Measurements from ENCODE around the gene RHEBL1.

RHEBL1 gene

DNA sequence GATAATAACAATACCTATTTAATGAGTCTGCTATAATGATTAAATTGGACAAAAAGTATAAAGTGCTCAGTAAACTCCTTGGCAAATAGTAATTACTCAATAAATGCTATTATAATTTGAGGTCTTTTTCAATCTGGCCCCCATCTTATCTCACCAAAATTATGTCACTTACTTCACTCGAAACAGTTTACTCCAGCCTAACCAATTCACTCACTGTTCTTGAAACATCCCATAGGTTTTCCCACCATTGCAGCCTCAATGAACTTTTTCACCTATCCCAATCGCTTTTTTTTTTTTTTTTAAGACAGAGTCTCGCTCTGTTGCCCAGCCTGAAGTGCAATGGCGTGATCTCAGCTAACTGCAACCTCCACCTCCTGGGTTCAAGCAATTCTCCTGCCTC is 33.8 kb downstream of the RHEBL1 start:
- no peak for DNase-seq

GRCh38 chr12:49034286-49034622 is 35.5 kb downstream of the RHEBL1 start:
- no peak for DNase-seq

DNA sequence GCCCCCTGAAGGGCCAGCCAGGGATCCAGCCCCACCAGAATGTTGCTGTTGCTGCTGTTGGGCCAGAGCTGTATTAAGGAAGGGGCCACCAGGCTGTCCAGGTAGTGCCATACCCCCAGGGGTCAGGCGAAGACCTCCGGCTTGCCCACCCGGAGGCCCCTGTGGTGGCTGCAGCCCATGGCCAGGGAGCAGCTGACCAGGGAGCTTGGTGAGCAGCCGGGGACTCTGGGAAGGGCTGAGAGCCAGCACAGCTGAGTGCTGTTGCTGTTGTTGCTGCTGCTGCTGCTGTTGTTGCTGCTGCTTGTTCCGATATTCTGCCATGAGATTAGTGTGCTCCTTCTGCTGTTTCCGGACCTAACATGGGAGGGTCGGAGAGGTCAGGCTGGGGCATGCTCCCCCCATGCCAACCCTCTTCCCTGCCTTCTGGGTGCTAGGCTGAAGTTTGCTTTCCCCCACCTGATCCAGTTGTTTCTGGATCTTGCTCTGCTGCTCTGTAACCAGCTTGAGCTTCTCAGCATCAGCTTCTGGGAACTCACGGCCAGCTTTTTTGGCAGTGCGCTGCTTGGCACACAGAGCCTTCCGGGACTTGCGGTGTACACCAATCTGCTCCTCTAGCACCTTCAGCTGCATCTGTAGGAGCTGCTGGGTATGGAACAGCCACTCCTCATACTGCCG is 36.0 kb downstream of the RHEBL1 start:
- no peak for DNase-seq

DNA sequence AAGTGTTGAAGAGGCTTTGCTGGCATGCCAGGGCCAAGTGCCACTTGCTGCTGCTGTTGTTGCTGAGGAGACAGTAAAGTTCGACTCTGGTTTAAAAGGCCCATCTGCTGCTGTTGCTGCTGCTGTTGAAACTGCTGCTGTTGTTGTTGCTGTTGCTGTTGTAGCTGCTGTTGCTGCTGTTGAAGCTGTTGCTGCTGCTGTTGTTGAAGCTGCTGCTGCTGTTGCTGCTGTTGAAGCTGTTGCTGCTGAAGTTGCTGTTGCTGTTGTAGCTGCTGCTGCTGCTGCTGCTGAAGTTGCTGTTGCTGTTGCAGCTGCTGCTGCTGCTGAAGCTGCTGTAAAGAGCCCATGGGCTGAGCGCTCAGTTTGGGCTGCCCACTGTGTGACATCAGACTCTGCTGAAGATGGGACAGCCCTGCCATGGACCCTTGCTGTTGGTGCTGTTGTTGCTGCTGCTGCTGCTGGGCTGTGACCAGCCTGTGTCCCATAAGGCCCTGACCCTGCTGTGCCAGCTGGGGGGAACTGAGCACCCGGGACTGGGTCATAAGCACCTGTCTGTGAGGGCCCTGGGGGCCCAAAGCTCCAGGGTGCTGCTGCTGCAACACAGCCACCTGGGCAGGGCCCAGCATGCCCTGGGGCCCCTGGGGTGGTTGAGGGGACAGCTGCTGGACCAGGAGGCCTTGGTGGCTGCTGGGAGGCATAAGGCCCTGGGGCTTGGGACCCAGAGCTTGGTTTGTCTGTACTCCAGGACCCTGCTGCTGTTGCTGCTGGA is 36.9 kb downstream of the RHEBL1 start:
- DNase-seq, result no peak

- DNase-seq, result no peak
Measured at GRCh38 chr12:49032276-49032675, 37.5 kb downstream of the RHEBL1 start.

DNA sequence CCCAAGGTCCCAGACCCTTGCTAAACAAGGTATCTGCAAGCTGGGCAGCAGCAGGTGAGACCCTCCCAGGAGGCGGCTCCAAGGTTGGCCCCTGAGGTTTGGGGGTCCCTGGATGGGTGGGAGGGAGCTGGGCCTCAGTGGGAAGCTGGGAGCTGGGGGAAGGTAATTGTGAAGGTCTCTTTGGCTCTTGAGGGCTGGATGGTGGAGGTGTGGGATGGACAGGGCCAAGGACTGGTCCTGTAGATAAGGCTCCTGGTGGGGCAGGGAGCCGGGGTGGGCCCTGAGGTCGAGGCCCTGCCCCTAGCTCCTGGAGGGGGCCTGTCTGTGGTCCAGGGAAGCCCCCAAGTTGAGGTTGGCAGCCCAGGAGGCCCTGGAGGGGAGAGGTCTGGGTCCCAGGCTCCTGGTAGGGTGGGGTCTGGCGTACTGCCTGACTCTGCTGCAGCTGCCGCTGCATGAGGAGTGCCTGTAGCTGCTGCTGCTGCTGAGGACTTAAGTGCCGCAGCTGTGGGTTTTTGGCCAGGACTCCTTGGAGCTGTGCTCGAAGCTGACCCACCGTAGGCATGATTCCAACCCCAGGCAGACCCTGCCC is 38.1 kb downstream of the RHEBL1 start:
- no peak for DNase-seq

- no peak for DNase-seq
Measured at GRCh38 chr12:49030714-49031572, 38.8 kb downstream of the RHEBL1 start.

DNA sequence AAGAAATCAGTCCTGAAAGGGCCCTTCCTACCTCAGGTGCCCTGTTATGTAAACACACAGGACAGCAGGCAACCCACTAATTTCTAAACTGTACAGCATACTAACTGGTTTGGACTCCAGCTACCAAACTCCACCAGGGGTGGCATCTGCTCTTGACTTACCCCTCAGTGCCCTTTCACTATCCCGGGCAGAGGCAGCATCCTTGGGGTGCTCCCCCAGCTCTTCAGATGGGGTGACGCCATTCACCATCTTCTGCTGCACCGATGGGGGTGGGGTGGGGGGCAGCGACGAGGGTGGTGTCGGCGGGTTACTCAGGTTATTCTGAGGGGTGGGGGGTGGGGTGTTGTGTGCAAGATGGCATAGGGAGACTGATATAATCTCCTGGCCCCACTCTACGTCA is 39.7 kb downstream of the RHEBL1 start:
- no peak for DNase-seq

GRCh38 chr12:49028666-49029275 is 41.0 kb downstream of the RHEBL1 start:
- DNase-seq, result no peak

DNA sequence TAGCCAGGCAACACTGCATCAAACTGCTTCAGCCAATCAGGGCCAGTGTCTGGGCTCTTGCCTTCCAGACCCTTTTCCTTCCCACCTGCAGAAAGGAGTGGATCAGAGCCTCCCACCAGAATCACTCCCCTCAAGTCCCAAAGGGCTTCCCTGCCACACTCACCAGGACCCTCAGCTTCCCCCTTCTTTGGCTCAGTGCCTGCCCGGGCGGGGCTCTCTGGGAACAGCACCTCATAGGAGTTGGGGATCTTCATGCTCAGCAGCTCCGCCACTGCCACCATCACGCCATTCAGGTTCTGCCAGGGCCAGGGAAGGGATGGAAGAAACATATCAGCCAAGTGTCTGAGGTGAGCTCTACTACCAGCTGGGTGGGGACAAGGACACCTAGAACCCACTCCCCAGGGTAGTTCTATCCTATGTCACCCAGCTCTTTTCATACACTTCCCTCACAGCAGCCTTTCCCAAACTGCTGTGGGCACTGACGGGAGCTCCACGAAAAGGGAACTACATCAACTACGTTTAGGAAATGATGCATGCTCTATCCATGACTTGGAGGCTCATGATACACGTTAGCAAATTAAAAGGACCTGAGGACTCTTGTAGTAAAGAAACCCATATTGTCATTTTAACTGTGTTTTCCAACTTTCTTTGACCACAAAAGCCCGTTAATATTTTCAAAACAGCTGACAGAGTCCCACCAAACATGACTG is 41.8 kb downstream of the RHEBL1 start:
- no peak for DNase-seq

- no peak for DNase-seq
Measured at GRCh38 chr12:49026678-49027480, 42.9 kb downstream of the RHEBL1 start.

GRCh38 chr12:49026101-49026500 is 43.7 kb downstream of the RHEBL1 start:
- DNase-seq, result no peak

DNA sequence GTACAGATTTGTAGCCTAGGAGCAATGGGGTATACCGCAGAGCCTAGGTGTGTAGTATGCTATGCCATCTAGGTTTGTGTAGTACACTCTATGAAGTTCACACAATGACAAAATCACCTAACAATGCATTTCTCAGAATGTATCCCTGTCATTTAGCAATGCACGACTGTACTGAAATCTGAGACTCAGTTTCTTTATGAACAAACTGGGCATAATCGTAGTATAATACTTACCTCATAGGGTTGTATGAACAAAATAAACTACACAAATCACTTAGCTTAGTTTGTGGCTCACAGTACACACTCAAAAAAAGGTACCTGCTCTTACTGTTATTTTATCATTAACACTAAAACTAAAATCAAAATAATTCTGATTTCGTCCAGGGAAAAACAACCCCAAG is 44.3 kb downstream of the RHEBL1 start:
- no peak for DNase-seq

GRCh38 chr12:49024543-49024942 is 45.2 kb downstream of the RHEBL1 start:
- no peak for DNase-seq

GRCh38 chr12:49023812-49024211 is 46.0 kb downstream of the RHEBL1 start:
- no peak for DNase-seq

GRCh38 chr12:49022558-49023178 is 47.1 kb downstream of the RHEBL1 start:
- no peak for DNase-seq

GRCh38 chr12:49021292-49021915 is 48.4 kb downstream of the RHEBL1 start:
- no peak for DNase-seq

DNA sequence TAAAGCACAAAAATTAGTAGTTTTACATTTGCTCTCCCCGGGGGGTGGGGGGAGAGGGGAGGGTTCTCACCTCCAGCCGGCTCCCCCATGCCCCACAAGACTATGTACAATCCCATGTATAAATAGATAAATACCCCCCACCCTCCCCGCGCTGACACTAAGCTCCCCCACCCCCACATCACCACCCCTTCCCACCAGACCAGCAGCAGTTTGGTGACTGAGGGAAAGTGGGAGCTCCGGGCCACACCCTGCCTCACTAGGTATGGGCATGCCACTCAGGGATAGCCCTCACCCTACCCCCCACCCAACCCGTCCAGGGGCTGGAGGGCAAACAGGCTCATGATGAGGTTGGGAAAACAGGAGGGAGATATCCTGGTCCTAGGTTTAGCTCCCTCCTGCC is 49.3 kb downstream of the RHEBL1 start:
- no peak for DNase-seq

DNA sequence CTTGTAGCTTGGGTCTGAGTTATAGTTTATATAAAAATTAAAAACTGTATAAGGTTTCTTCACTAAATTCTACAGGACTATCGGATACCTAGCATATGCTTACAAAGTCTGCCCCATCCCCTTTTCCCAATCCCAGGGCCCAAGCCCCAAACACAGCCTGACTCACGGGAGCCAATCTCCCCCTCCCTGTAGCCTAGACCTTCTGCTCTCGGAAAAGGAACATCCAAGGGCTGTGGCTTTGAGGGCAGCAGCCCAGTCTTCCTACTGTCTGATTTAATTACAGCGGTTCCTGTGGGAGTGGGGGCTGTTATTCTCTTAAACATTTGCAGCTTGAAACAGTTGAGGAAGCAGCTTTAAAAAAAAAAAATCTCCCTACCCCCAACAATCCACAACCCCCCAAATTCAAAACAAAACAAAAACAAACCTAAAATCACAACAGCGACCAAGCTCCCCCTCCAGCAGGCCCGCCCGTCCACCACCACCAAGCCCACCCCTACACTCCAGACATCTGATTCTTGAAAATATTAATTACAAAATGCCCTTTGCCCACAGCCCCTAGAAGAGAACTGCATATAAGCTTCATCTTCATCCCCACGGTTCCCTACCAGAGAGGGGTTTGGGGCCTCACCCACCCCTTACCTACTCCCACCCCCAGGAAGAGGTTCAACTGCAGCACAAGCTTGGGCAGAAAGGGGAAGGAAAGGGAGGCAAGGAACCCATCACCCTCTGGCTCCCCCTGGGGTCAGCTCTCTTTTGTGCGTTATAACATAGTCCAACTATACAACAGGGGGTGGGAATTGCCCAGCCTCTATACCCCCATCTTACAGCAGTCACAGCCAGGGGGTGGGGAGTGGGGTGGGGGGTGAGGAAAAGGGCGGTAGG is 50.1 kb downstream of the RHEBL1 start:
- DNase-seq, result peak; percentile 59

DNA sequence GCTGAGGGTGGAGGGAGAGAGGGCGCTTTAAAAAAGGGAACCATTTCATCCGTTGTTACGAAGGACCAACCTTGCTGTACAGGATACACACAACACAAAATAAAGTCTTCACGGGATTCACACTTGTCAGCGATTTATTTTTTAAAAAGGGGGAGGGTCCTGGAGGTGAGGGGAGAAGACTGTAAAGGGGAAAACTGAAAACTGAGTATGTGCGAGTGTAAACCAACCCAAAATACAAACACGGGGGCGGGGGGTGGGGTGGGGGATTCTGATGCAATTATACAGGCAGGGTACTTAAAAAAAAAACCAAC is 50.7 kb downstream of the RHEBL1 start:
- no peak for DNase-seq

Data from activated CD4-positive, alpha-beta T cell treated with anti-CD3 and anti-CD28 coated beads, Interleukin-10, Interleukin-2, amounts not matched to agents 100 ng/mL and 50 ng/mL, durations not matched to agents 16 hours and 8 hours (primary cell).